Stimulated activated CD8-positive, alpha-beta memory T cell treated with anti-CD3 and anti-CD28 coated beads, Interleukin-4, amount 100 ng/mL, for 1 hour (primary cell): ENCODE measurements around the gene KRTAP10-2.
"Not testable (repeated sequence)": the region's sequence is repeated elsewhere in the genome, so short reads cannot be mapped to it uniquely, and the experiment has no call there.

Experiments
- DNase-seq, 2 donors: peaks; one replicate each; pipeline ENCODE4 v3.0.0-alpha.2; 2020; ENCODE audit warnings: low read depth in 2 of 2, low spot score in 1 of 2

Gene KRTAP10-2, protein sequence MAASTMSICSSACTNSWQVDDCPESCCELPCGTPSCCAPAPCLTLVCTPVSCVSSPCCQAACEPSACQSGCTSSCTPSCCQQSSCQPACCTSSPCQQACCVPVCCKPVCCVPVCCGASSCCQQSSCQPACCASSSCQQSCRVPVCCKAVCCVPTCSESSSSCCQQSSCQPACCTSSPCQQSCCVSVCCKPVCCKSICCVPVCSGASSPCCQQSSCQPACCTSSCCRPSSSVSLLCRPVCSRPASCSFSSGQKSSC

DNA sequence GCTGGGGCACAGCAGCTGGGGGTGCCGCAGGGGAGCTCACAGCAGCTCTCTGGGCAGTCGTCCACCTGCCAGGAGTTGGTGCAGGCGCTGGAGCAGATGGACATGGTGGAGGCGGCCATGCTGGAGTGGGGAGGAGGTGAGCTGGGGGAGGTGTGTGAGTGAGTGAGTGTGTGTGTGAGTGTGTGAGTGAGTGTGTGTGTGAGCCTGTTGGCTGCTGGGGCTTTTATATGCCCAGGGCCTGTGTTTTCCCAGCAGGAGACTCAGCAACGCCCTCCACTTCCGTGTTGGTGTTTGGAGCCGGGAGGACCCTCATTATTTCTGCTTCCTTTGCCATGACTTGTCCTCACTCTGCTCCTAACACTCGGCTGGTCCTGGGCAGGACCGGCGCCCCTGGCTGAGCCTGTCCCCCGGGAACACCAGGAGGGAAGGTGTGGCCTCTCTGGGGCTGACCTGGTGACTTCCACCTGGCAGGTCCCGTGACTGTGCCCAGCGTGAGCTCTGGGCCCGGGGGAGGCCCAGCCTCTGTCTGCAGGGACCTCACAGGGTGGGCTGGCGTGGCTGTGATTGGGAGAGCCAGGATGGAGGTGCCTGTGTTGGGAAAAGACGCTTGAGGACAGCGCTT, at the start of gene KRTAP10-2:
Gene KRTAP10-2, minus strand, starts transcription at position 166 of the 622 bp plus-strand sequence. Its CDS starts 47 bp downstream, at position 119.
- no peak for DNase-seq

DNA sequence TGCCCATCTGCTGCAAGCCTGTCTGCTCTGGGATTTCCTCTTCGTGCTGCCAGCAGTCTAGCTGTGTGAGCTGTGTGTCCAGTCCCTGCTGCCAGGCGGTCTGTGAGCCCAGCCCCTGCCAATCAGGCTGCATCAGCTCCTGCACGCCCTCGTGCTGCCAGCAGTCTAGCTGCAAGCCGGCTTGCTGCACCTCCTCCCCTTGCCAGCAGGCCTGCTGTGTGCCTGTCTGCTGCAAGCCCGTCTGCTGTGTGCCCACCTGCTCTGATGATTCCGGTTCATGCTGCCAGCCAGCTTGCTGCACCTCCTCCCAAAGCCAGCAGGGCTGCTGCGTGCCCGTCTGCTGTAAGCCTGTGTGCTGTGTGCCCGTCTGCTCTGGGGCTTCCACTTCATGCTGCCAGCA, 49.8 kb upstream of the KRTAP10-2 start:
- DNase-seq: not testable (repeated sequence)

DNA sequence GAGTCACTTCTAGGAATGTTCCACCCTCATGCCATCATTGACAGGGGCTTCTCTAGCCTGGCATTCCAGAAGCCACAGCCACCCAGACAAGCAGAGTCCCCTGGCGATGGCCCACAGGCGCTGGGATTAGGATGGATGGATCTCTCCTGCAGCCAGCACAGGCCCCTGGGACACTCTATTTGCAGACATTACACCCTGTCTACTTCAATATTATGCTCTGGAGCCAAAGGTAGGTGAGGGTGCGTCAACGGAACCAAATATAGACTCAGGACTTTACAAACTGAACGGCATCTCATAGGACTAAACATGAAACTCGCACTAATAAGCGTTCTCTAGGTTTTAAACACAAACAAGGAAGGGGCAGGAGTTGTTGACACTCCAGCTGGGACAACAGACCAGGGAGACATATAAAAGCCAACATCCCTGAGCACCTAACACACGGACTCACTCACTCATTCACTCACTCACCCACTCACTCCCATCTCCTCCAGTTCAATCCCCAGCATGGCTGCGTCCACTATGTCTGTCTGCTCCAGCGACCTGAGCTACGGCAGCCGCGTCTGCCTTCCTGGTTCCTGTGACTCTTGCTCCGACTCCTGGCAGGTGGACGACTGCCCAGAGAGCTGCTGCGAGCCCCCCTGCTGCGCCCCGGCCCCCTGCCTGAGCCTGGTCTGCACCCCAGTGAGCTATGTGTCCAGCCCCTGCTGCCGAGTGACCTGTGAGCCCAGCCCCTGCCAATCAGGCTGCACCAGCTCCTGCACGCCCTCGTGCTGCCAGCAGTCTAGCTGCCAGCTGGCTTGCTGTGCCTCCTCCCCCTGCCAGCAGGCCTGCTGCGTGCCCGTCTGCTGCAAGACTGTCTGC, 49.0 kb upstream of the KRTAP10-2 start, which contains the start of gene KRTAP10-7:
Gene KRTAP10-7, plus strand, starts transcription at position 480 of the 861 bp plus-strand sequence. Its CDS starts 25 bp downstream, at position 505.
- not testable (repeated sequence) for DNase-seq

DNA sequence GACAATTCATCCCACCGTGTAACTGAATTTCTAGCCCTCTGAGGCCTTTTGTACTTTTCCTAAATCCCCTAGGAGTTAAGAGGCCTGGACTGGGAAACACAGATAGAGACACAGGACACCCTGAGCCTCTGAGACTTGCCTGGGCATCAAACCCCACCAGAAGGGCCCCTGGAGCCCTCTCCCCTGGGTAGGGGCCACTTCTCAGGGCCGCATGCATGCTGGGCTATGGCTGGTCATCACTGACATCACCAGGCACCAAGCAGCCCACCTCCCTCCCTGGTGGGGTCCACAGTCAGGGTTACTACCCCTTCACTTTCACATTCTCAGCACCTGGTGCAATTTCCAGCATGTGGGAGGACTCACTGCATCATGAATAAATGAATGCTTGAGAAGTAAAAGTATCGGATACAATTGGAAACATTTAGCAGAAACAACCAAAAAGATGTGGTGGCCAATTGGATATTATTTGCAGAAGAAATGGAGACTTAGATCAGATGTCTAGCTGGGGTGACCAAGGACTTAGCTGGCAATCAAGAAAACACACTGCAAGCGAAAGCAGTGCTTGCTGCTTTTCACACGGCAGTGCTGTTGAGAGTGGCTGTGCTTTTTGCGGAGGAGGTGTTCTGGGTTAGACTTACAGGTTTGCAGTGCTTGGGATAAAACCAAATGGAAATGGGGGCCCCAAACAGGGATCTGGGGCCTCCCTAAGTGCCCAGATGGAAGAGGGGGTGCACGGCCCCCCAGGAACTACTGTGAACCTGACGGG, 48.1 kb upstream of the KRTAP10-2 start:
- DNase-seq: no peak

DNA sequence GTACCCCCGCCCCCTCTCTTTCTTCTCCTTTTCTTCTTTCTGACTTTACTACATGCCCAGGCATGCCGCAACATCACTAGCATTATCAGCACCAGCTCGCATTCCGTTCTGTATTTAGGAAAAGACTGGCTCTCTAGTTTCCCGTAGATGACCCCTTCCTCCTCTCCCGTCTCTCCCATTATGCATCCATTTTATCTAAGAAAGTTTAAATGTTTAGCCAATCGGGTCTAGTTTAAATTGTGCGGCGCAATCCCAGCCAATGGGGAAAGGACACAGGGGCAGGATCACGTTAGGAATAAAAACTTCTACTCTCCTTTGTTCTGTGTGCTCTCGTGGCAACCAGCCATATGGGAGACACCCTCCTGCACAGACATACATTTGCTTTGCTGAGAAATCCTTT, 46.8 kb upstream of the KRTAP10-2 start:
- DNase-seq: no peak

DNA sequence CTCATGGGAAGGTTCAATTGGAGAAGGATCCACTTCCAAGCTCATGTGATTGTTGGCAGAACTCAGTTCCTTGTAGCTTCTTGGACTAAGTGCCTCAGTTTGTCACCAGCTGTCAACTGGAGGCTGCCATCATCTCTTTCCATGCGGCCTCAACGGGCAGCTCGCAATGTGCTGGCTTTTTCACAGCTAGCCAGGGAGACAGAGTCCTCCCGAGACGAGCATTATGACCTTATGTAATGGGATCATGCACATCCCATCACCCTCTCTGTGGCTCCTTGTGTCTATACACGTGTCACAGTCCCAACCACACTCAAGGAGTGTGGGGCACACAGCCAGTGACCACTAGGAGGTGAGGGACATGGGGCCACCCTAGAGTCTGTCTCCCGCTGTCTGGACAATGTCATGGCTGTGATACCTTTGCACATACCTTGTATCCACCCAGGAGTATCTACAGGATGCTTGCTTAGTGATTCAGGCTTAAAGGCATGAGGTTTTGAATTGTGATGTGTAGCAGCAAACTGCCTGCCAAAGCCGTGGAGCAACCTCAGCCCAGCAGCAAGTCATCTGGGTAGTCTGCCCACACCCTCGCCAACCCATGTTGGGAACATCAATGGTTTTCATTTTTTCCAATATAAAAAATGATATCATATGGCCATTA, 44.9 kb upstream of the KRTAP10-2 start:
- no peak for DNase-seq

DNA sequence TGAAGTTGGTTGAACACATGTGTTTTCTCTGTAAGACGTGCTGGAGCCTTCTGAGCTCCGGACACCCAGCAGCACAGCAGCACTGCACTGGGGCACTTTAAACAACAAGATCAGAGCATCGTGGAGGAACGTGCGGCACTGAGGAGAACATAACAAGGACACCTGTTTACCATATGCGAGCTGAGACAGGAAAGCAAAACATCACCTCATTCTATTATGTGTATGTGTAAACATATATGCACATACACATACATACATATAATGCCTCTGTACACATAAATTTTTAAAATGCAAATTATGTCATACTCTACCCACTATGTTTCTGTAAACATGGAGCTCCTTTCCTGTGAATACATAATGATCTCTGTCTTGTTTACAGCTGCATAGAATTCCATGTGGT, 44.2 kb upstream of the KRTAP10-2 start:
- DNase-seq: no peak

DNA sequence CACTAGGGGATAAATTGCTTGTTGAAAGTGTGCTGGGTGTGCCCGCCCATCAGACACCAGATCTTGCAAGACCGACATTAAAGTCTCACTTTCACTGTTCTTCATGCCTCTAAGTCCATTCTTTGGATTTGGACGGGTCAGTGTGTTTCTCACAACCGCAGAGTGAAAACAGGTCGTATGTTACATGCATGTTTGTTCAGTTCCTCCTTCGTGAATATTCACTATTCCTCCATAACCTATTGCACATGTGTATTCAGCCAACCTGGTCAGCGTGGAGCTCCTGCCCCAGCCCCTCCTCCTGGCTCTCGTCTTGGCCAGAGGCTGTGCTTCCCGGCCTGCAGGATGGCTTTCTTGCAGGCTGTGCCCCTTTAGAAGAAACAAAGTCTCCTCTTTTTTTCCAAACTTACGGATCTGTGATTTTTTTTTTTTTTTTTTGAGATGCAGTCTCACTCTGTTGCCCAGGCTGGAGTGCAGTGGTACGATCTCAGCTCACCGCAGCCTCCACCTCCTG, 43.2 kb upstream of the KRTAP10-2 start:
- no peak for DNase-seq

DNA sequence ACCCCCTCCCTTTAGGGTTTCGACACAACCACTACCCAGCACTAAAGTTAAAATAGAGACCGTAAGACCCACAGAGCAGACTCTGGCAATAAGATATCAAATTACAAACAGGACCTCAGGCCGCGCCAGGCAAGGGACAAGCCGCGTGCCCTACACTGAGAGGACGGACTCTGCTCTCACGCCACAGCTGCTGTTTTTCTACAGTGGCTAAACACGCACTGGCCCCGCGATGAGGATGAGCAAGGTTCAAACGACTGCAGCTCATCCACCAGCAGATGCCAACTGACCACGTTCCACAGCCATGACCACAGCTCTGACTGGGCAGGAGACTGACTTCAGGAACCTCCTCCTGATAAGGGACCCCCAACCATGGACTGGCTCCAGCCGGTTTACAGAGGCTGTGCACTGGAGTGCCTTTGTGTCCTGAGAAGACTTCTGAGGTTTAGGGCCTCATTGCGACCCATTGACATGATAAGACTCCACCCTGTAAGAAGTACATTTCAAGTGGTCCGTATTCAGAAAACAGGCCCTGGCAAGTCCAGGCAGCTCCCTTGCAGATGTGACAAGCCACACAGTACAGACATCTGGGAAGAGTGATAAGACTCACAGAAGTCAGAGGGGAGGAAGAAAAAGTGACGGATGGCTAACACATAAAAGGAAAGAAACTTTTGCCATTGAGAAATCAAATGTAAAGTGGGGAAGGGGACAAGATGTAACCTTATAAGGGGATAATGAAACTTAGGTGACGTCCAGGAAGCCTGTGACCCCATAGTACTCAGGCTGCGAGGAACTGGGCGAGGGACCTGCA, 42.5 kb upstream of the KRTAP10-2 start:
- no peak for DNase-seq

DNA sequence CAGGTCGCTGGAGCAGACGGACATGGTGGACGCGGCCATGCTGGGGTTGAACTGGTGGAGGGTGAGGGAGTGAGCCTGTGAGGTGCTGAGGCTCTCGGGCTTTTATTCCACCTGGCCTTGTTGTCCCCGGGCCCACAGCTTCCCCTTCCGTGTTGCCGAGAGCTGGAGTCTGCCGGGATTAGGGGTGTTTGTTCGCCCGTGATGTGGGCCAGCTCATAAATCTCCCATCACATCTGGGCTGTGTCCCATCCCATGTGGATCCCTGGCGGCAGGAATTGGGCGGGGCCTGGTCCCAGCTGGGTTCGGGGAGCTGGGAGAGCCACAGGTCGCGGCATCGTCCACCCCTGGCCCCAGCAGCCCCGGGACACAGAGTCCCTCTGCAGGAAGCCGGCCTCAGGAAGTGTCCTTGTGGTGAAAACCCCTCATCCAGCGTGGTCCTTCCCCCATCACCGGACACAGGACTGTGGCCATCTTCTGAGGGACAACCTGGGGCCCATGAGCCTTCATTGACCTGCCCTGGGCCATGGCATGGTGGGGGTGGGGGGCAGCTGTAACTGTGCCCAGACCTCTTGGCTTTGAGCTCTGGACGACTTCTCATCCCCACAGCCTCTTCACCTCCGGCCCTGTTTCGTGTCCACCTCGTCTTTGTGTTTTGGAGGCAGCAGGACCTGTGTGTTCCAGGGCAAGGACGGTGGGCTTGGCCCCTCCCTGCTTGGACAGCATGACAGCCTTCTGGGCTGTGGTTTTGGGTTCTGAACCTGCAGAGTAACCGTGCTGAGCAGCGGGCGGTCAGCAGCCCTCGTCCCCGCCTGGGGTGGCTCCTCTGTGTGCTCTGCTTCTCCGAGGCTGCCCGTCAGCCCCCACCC, 41.4 kb upstream of the KRTAP10-2 start, which contains the start of gene KRTAP10-6:
Gene KRTAP10-6, minus strand, starts transcription at position 60 of the 866 bp plus-strand sequence. Its CDS starts 21 bp downstream, at position 39.
- no peak for DNase-seq

DNA sequence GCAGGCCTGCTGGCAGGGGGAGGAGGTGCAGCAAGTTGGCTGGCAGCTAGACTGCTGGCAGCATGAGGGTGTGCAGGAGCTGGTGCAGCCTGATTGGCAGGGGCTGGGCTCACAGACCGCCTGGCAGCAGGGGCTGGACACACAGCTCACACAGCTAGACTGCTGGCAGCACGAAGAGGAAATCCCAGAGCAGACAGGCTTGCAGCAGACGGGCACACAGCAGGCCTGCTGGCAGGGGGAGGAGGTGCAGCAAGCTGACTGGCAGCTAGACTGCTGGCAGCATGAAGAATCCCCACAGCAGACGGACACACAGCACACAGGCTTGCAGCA, 40.5 kb upstream of the KRTAP10-2 start:
- not testable (repeated sequence) for DNase-seq

DNA sequence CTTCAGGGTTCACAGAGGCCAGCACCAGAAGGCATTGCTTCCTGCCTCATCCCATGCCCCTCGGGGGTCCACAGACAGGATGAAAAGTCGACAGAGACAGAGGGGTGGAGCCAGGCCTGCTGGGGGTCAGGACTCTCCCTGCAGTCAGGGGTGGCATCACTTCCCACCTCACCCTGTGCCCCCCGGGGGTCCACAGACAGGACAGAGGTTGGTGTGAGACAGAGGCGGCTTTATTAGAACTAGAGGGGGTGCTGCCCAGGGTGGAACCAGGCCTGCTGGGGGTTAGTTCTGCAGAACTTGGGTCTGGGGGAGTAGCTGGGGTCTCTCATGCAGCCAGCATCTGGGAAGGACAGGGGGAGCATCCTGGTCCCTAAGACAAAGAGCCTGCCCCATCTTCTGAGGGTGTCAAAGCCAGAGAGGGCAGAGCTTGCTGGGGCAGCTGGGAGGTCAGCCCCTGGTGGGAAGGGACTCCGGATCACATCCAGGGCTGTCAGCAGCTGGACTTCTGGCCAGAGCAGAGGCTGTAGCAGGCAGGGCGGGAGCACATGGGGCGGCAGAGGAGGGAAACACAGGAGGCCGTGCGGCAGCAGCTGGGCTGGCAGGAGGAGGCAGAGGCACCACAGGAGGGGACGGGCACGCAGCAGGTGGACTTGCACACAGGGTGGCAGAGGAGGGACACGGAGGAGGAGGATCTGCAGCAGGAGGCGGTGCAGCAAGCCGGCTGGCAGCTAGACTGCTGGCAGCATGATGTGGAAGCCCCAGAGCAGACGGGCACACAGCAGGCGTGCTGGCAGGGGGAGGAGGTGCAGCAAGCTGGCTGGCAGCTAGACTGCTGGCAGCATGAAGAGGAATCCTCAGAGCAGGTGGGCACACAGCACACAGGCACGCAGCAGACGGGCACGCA, 39.8 kb upstream of the KRTAP10-2 start:
- not testable (repeated sequence) for DNase-seq

DNA sequence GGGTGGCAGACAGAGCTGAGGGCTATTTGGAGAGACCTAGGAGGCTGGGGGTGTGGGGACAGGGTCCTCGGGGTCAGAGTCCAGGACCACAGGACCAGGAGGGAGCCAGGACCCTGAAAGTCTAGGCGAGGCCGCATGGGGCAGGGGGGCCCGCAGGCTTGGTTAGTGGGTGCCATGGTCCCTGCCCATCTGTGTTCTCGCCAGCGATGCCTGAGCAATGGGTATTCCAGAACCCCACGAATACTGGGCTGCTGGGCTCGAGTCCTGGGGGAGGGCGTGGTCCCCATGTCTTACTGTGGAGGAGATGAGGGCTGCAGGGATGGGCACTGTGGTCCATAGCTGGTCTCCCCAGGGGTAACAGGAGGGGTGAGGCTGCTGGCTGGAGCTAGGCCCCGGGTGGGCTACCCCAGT, 39.0 kb upstream of the KRTAP10-2 start:
- no peak for DNase-seq

DNA sequence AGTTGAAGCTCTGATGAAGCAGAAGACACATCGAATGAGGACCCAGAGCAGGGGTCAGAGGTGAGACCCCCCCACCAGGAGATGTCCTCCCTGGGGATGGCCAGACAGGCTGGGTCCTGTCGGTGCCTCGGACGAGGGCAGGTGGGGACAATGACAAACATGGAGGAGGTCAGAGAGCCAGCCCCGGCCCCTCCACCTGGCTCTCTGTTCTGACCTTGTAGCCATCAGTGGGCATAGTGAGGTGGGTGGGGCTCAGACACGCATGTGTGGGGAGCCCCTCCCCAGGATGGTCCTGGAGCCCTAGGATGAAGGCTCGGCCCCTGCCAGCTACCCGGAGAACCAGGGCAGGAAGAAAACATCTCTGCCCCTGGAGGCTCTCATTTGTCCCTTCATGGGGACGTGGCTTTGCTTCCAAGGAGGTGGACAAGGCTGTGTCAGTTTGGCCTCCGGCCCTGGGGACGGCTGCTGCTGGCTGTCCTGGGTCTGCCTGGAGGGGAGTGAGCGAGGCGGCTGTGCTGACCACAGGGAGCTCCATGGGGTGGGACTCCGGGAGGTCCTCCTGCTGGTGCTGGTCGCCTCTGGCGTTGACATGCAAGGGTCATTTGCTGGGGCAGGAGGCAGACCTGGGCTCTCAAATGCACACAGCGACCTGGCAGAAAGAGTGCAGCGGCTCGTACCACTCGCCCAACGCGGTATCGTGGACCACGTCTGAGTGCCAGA, 38.4 kb upstream of the KRTAP10-2 start:
- no peak for DNase-seq

DNA sequence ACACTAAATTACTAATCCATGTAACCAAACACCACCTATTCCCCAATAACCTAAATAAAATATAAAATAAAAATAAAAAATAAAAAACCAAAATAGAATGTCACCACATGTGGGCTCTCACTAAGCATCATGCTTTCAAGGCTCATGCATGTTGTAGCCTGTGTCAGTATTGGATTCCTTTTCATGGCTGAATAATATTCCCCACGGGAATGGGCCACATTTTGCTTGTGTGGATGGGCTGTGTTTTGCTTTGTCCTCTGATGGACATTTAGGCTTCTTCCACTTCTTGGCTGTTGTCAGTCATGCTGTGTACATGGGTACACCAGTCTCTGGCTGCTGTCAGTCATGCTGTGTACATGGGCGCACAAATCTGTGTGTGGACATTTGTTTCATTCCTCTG, 37.8 kb upstream of the KRTAP10-2 start:
- DNase-seq: no peak

DNA sequence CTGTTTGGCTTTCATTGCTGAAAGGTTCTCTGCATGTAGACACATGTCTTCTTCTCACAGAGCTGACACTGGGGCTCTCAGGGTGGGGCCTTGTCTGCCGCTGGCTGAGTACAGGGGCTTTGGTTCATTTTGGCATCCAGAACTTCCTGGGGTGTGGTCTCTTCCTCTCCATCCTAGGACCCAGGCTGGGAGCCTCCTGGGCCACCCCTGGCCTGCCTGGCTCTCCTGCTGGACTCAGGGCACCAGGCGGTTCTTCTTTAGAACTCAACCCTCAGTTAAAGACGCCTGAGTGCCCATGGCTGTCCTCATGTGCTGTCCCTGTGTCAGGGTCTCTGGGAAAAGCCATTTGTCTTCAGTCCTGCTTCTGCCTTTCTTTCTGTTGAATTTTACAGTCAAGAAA, 34.6 kb upstream of the KRTAP10-2 start:
- no peak for DNase-seq

DNA sequence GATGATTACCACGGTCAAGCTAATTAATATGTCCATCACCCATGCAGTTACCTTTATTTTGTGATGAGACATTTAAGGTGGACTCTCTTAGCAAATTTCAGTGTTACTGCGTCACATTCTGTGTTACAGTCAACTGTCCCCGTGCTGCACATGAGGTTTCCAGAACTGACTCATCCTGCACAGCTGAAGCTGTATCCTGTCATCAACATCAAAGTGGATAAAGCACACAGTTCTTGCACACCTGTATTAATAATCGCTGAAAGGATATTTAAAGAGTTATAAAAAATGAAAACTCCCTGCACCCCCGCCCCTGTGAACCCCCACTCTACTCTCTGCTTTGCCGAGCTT, 32.5 kb upstream of the KRTAP10-2 start:
- DNase-seq: no peak
